Central memory CD8-positive, alpha-beta T cell (primary cell): ENCODE results near the gene AP3B1.

Experiments used
- ATAC-seq: fragments of 150-1000 bp; cut with Tn5 transposase; replicated peaks from 2 replicates; pipeline ENCODE4 v1.10.0; 2022; ENCODE audit warnings: mild to moderate bottlenecking, moderate FRiP score, moderate number of reproducible peaks; ENCODE audit not compliant: poor library complexity, severe bottlenecking; ENCODE audit errors: extremely low read depth
- DNase-seq, 2 donors: peaks; one replicate each; pipeline ENCODE4 v3.0.0; 2021; ENCODE audit warnings: low spot score in 2 of 2
- H3K27ac Mint-ChIP-seq: one replicate; pipeline ENCODE4 v1.8.0; 2022; ENCODE audit warnings: low read depth, mild to moderate bottlenecking, moderate library complexity, mixed read lengths
- H3K27me3 Mint-ChIP-seq: one replicate; pipeline ENCODE4 v1.8.0; 2022; ENCODE audit warnings: mixed read lengths
- H3K36me3 Mint-ChIP-seq: one replicate; pipeline ENCODE4 v1.8.0; 2022; ENCODE audit warnings: mild to moderate bottlenecking, moderate library complexity, mixed read lengths; ENCODE audit not compliant: insufficient read depth
- H3K4me1 Mint-ChIP-seq: one replicate; pipeline ENCODE4 v1.8.0; 2022; ENCODE audit warnings: mixed read lengths
- H3K4me3 Mint-ChIP-seq: one replicate; pipeline ENCODE4 v1.8.0; 2022; ENCODE audit warnings: mild to moderate bottlenecking, moderate library complexity, mixed read lengths
- H3K9me3 Mint-ChIP-seq: one replicate; pipeline ENCODE4 v1.8.0; 2022; ENCODE audit warnings: mixed read lengths

Gene AP3B1

DNA sequence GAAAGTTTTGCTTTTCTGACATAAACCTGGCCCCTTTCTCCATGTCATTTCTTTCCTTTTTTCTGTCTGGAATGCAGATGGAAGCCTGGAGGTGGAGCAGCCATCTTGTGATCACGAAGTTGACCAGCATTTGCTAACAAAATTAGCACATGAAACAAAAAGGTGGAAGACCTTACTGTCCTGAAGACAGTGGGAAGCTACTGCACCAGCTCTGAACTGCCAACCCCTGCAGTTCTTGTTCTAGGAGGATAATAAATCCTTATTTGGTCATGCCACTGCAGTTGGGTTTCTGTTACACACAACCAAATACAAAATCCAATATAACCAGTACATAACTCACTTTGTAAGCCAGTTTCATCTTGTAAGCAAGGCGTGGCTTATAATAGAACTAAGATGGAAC lies 269.0 kb downstream of the AP3B1 start:
- Mint-ChIP-seq H3K36me3 (peaks cover 11% of the 10 kb centered on the region), H3K27ac (no peak overlapping the region), H3K4me1 (peaks cover 5% of the 10 kb centered on the region), H3K4me3 (no peak overlapping the region), H3K9me3 (no peaks in the 10 kb centered on the region), H3K27me3 (no peaks in the 10 kb centered on the region)
- ATAC-seq (no peak), DNase-seq (no peak)

DNA sequence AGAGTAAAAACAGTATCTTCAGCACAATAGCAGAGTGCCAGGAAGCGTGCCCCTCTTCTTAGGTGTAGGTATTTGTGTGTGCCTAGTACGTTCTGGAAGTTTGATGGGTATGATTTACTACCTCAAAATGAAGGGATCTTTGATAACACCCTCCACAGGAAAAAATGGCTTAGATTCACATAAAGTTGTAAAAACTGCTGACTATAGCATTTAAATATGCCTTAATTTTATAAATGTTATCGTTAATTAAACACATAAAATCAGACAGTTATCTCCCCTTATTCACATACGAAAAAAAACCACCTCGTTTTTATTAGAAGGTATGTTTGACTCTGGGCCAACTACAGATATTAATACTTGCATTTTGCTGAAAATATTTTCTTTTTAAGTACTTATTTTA lies 274.8 kb downstream of the AP3B1 start:
- ATAC-seq (no peak), DNase-seq (no peak)
- H3K36me3 Mint-ChIP-seq: peaks cover 8% of the 10 kb centered on the region
- H3K27me3 Mint-ChIP-seq: no peaks in the 10 kb centered on the region
- no peak overlapping the region for H3K4me3 Mint-ChIP-seq
- no peaks in the 10 kb centered on the region for H3K9me3 Mint-ChIP-seq
- peaks cover 5% of the 10 kb centered on the region for H3K4me1 Mint-ChIP-seq
- H3K27ac Mint-ChIP-seq: no peak overlapping the region

DNA sequence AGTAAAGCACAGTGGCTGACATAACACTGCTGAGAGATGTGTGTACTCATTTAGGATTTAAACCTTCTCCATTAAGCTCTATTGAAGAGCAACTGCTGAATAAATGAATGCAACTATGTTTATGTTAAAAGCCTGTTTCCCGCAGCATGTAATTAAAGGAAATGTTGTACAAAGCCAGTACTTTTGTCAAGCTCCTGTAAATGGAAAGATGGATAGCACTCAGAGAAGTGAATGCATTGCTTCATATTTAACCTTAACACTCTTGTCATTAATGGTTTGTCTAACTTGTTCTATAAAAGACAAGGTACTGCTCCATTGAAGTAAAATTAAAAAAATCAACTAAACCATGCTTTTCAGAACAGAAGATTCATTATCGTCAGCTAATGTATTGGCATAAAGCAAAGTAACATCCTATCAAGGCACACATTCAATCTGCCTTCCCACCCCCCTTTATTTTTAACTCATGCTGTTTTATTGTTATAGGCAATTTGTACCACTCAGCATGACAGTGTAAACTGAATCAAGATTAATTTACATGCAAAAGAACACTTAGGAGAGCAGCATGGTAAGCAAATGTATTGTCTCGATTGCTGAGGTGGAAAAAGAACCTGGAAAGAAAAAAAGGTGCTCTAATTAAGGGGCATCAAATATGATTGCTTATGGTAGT lies 277.5 kb downstream of the AP3B1 start:
- ATAC-seq (no peak), DNase-seq (no peak)
- Mint-ChIP-seq H3K9me3 (no peaks in the 10 kb centered on the region), H3K4me3 (no peak overlapping the region), H3K27me3 (no peaks in the 10 kb centered on the region), H3K27ac (no peak overlapping the region), H3K4me1 (no peaks in the 10 kb centered on the region), H3K36me3 (peaks cover 6% of the 10 kb centered on the region)

DNA sequence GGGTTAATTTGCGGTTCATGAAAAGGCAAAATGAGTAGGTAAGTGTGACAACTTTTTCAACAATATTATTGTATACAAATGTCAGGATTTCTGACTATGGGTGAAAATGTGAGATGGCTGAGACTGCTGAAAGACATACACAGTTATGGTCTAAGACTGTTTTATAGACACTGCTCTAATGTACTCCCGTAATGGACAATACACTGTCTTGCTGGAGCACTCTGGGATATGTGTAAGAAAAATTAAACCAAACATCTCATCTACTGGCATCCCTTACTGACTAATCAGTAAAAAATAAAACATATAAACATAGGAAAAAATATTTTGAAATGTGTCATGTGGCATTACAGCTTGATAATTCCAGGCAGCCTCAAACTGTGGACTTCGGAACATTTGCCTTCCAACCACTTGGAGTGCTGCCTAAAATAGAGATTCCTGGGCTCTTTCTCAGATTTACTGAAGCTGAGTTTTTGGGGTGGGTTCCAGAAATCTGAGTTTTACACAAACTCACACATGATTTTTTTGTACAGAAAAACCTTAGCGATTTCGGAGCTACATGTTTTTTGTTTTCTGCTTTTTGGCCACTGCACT lies 284.5 kb downstream of the AP3B1 start:
- no peaks in the 10 kb centered on the region for H3K9me3 Mint-ChIP-seq
- no peak overlapping the region for H3K27ac Mint-ChIP-seq
- ATAC-seq (no peak), DNase-seq (no peak)
- H3K4me1 Mint-ChIP-seq: no peaks in the 10 kb centered on the region
- no peaks in the 10 kb centered on the region for H3K27me3 Mint-ChIP-seq
- H3K36me3 Mint-ChIP-seq: peaks cover 8% of the 10 kb centered on the region
- H3K4me3 Mint-ChIP-seq: no peak overlapping the region

DNA sequence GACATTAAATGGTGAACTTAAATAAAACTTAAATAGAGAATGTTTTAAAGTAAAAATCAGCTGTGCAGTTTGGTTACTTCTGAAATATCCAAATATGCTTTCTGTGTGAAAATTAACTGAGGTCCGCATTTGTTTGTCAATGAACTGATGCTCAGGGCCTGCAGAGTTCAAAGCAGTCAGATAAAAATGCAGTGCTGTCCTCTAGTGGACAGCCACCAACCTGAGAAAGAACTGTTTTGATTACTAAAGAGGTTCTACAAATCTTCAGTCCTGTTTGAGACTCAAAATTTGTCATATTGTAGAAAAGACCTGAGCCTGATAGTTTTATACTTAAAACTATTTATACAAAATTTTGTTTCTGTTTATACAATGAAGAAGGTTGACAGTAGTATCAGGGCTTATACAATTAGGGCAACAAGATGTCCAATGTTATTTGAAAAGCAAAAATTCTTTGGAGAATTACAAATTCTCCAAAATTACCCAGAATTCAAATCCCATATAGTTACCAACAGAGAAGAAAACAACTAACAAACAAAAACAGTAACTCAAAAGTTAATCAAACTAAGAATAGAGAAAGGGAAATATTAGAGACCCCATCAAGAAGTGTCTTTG lies 286.0 kb downstream of the AP3B1 start:
- DNase-seq: no peak

DNA sequence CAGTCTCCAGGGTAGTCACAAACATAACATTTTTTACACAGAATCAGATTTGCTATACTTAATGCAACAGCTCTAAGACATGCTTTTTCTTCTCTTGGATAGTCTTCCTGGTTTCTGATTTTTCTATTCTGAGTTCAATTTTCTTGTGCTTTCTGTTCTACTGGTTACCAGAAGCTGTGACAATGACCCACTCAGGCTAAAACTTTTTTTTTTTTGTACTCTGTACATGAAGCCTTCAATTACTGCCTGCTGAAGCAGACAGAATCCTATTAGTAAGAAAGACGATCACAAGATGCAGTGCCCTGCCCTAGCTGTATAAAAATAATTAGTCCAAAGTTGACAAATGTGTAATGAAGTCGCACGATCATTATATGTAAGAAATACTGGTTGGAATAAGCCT lies 287.3 kb downstream of the AP3B1 start:
- H3K4me3 Mint-ChIP-seq: no peak overlapping the region
- ATAC-seq (no peak), DNase-seq (no peak)
- no peaks in the 10 kb centered on the region for H3K4me1 Mint-ChIP-seq
- peaks cover 11% of the 10 kb centered on the region for H3K36me3 Mint-ChIP-seq
- H3K27ac Mint-ChIP-seq: no peak overlapping the region
- H3K9me3 Mint-ChIP-seq: no peaks in the 10 kb centered on the region
- no peaks in the 10 kb centered on the region for H3K27me3 Mint-ChIP-seq

More for the DNA sequence above, 286.0 kb downstream of the AP3B1 start:
- no peak overlapping the region for H3K4me3 Mint-ChIP-seq
- H3K27me3 Mint-ChIP-seq: no peaks in the 10 kb centered on the region
- no peaks in the 10 kb centered on the region for H3K4me1 Mint-ChIP-seq
- H3K9me3 Mint-ChIP-seq: no peaks in the 10 kb centered on the region
- H3K36me3 Mint-ChIP-seq: peaks cover 9% of the 10 kb centered on the region
- no peak for ATAC-seq
- H3K27ac Mint-ChIP-seq: no peak overlapping the region

DNA sequence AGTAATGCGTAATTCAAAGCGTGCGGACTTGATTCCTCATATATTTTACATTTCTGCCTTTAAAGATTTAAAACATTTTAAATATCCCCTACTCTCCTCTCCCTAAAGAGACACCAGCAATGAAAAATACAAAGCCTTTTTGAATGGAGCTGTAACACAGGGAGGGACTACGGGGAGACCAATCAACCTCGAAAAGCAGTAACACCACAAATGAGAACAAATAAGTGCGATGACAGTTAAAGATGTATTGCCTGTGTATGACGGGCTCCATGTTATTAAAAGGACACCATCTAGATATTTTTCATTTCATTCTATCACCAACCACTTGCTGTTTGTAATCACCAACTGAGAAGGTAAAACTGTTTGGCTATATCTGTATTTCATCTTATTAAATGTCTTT lies 288.0 kb downstream of the AP3B1 start:
- Mint-ChIP-seq H3K27me3 (no peaks in the 10 kb centered on the region), H3K9me3 (no peaks in the 10 kb centered on the region), H3K27ac (no peak overlapping the region), H3K4me1 (no peaks in the 10 kb centered on the region), H3K4me3 (no peak overlapping the region), H3K36me3 (peaks cover 12% of the 10 kb centered on the region)
- DNase-seq: no peak
- no peak for ATAC-seq

DNA sequence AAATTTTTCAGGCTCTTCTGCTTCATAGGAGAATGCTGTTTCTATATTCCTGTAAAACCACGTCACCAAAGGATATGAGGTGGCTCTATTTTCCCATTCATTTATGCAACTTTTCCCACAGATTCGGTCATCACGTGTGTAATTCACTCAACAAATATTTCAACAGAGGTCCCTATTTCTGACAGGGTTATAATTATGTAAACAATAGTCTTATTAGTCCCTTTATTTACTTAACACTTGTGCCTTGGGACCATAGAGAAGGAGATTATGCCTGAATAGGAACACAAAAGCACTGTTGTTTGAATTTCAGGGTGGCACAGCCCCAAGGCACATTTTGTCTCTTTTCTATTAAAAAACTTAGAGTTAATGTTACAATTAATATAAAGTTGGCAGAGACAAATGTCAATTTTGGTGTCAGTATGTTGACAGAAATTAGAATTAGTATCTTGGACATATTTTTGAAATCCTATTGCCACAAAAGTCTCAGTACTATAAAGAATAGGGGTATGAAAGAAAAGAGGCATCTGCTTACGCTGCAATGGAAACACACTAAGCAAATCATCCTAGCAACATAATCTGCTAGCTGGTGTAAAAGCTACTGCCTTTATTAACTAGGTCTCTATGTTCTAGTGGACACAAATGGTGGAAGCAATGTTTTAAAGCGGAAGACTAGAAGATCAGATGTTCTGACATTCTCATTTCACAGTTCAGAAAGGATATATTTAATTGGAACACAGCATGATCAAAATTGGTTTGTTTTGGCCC lies 289.3 kb downstream of the AP3B1 start:
- H3K27ac Mint-ChIP-seq: no peak overlapping the region
- H3K4me3 Mint-ChIP-seq: no peak overlapping the region
- H3K9me3 Mint-ChIP-seq: no peaks in the 10 kb centered on the region
- H3K36me3 Mint-ChIP-seq: peaks cover 13% of the 10 kb centered on the region
- no peaks in the 10 kb centered on the region for H3K4me1 Mint-ChIP-seq
- ATAC-seq: no peak
- DNase-seq: no peak
- no peaks in the 10 kb centered on the region for H3K27me3 Mint-ChIP-seq

DNA sequence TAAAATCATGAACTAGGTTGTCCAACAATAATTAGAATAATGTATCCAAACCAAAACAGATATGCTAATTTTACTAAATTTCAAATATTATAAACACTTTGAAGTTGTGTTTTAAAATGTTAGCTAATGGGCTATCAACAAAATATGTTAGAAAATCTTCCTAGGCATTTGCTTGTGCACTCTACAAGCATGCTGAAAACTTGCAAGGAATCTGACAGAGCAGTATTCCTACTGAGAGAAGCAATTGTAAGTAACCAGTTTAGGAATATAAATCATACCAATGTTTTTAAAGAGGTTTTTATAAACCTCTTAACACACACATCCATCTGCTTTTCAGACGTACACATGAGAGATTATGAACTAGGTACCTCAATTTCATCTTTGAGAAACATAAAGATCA lies 289.9 kb downstream of the AP3B1 start:
- no peak overlapping the region for H3K4me3 Mint-ChIP-seq
- no peaks in the 10 kb centered on the region for H3K4me1 Mint-ChIP-seq
- H3K9me3 Mint-ChIP-seq: no peaks in the 10 kb centered on the region
- peaks cover 17% of the 10 kb centered on the region for H3K36me3 Mint-ChIP-seq
- no peak for DNase-seq
- no peak overlapping the region for H3K27ac Mint-ChIP-seq
- no peaks in the 10 kb centered on the region for H3K27me3 Mint-ChIP-seq
- ATAC-seq: no peak

DNA sequence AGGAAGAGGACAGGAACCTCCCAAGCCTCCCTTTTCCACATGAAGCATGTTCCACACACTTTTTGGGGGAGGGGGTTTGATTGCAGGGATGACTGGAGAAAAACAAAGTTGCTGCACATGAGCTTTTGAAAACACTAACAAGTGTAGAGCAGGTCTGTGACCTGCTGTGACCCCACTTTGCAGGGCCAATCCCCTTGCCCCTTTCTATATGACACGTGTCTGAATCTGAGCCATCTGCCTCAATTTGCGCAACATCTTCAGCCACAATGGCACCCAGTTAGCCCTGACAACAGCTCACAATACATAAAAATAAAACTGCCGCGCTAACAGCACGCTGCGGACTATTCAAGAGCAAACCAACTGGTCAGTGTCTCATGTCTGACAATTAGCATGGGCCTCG lies 290.6 kb downstream of the AP3B1 start:
- Mint-ChIP-seq H3K4me1 (no peaks in the 10 kb centered on the region), H3K9me3 (no peaks in the 10 kb centered on the region), H3K36me3 (peaks cover 17% of the 10 kb centered on the region), H3K4me3 (no peak overlapping the region), H3K27ac (no peak overlapping the region), H3K27me3 (no peaks in the 10 kb centered on the region)
- DNase-seq: no peak
- ATAC-seq: no peak

DNA sequence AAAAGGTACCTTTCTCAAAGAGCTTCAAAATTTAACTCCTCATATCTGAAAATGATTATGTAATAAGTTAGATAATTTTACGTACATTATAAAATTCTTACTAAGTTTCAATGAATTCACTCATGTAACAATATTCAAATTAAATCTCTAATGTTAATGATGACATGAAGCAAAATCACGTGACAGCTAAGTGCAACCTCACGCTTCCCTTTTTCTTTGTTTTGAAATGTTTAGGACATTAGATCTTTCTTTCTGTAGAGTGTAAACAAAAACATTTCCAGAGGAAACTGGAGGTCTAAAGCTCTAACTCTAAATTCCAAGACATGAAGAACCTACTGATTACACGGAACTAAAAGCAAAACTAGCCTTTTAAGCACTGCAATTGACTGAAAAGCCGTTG lies 291.0 kb downstream of the AP3B1 start:
- Mint-ChIP-seq H3K27ac (no peak overlapping the region), H3K27me3 (no peaks in the 10 kb centered on the region), H3K4me1 (no peaks in the 10 kb centered on the region), H3K4me3 (no peak overlapping the region), H3K36me3 (peaks cover 17% of the 10 kb centered on the region), H3K9me3 (no peaks in the 10 kb centered on the region)
- ATAC-seq (no peak), DNase-seq (no peak)

DNA sequence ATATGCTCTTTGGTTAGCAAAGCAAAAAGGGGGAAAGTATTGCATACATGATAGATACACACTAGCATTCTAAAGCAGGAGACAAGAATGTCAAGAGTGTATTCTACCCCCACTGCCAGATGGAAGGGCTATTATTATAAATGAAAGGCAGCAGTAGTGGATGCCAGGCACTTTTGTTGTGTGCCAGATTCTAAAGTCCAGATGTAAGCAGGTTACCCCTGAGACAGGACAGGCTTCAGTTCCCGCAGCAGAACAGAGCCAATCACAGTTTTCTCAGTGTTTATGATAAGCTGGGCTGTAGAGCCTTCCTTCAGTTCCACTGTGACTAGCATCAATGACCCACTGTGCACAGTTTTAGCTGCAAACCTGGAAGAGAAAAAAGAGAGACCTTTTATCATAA lies 291.8 kb downstream of the AP3B1 start:
- H3K27me3 Mint-ChIP-seq: no peaks in the 10 kb centered on the region
- H3K27ac Mint-ChIP-seq: no peak overlapping the region
- ATAC-seq (no peak), DNase-seq (no peak)
- no peaks in the 10 kb centered on the region for H3K4me1 Mint-ChIP-seq
- H3K36me3 Mint-ChIP-seq: peaks cover 19% of the 10 kb centered on the region
- no peaks in the 10 kb centered on the region for H3K9me3 Mint-ChIP-seq
- no peak overlapping the region for H3K4me3 Mint-ChIP-seq

DNA sequence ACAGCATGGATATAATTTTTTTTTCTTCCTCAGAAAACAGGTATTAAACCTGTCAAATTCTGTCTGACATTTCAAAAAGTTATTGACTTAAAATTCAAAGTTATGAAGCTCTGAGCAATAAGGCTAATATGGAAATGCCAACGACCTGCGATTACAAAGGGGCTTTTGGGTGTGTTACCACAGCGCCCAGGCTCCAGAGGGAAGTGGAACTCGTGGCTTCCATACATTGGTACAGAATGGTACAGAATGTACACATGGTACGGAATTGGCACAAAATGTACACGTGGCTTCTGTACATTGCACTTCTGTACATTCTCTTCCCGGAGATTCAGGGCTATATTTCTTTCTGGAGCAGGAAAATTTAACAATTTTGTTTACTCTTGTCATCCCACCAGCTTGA lies 293.3 kb downstream of the AP3B1 start:
- DNase-seq (no peak), ATAC-seq (no peak)
- Mint-ChIP-seq H3K36me3 (peaks cover 23% of the 10 kb centered on the region), H3K4me1 (no peaks in the 10 kb centered on the region), H3K27ac (no peak overlapping the region), H3K27me3 (no peaks in the 10 kb centered on the region), H3K4me3 (no peak overlapping the region), H3K9me3 (no peaks in the 10 kb centered on the region)
